CD4-positive, alpha-beta T cell treated with Interleukin-15 for 4 hours (primary cell): Measurements from ENCODE around the gene ANKRD13A.
"Not testable (repeated sequence)": the region's sequence is repeated elsewhere in the genome, so short reads cannot be mapped to it uniquely, and the experiment has no call there.

Experiments used
- DNase-seq: peaks from one replicate; pipeline ENCODE4 v3.0.0-alpha.2; 2020; ENCODE audit warnings: low spot score

The ANKRD13A gene

DNA sequence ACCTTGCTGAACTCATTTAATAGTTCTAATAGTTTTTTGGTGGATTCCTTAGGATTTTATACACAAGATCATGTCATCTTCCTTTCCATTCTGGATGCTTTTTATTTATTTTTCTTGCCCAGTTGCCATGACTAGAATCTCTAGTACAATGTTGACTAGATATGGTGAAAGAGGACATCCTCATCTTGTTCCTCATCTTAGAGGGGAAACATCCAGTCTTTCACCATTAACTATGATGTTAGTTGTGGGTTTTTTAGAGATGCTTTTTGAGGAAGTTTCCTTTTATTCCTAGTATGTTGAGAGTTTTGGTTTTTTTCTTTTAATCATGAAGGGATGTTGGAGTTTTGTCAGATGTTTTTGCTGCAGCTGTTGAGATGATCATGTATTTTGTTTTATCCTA is 8.7 kb downstream of the ANKRD13A start:
- no peak for DNase-seq

DNA sequence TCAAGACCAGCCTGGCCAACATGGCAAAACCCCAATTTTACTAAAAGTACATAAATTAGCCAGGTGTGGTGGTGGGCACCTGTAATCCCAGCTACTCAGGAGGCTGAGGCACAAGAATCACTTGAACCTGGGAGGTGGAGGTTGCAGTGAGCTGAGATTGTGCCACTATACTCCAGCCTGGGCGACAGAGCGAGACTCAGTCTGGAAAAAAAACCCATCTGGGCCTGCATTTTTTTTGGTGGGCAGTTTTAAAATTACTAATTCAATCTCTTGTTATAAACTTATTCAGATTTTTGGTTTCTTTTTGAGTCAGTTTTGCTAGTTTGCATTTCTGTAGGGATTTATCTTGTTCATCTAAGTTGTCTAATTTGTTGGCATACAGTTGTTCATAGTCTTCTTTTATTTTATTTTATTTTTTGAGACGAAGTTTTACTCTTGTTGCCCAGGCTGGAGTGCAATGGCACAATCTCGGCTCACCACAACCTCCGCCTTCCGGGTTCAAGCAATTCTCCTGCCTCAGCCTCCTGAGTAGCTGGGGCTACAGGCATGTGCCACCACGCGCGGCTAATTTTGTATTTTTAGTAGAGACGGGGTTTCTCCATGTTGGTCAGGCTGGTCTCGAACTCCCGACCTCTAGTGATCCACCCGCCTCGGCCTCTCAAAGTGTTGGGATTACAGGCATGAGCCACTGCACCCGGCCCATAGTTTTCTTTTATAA is 9.6 kb downstream of the ANKRD13A start:
- DNase-seq = not testable (repeated sequence)

DNA sequence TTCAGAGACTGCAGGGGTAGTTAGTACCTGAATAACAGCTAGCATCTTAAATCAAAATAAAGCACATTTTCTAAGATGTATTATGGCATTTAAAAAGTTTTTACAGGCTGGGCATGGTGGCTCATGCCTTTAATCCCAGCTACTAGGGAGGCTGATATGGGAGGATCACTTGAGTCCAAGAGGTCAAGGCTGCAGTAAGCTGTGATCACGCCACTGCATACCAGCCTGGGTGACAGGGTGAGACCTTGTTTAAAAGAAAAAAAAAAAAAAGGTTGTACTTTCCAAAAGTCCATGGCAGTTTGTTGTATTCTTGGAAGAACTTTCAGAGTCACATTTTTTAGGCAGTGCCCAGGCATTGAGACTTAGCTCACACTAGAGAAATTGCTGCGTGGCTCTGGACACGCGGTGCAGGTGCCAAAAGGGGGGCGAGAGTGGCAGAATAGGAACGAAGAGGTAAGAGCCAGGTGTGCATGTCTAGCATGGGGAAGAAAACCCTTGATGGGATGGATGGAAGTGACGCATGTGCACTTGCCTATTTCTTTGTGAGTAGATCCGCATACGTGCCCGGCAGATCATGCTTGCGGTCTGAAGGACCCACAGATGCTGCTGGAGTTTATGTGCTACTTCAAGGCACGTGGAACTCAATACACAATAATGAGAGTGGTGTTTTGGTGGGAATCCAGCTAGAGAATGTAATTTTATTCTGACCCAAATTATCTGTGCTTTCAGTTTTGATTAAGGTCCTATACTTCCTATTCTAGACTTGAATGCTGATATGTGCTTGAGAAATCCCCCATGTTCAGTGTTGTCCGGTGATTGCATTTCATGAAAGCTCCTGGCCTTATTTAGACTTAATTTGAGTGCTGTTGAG is 11.9 kb downstream of the ANKRD13A start:
- DNase-seq = no peak

DNA sequence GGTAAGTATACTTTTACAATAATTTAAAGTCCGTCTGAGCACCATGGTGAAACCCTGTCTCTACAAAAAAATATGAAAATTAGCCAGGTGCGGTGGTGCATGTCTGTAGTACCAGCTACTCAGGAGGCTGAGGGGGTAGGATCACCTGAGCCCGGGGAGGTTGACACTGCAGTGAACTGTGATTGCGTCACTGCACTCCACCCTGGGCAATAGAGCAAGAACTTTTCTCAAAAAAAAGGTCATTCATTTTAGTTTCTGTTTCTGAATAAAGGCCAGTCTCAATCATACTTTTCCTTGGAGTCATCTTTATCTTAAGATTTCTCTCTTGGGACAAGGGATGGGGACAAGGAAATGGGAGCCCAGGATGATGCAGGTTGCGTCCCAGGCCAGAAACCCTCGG is 12.9 kb downstream of the ANKRD13A start:
- no peak for DNase-seq

DNA sequence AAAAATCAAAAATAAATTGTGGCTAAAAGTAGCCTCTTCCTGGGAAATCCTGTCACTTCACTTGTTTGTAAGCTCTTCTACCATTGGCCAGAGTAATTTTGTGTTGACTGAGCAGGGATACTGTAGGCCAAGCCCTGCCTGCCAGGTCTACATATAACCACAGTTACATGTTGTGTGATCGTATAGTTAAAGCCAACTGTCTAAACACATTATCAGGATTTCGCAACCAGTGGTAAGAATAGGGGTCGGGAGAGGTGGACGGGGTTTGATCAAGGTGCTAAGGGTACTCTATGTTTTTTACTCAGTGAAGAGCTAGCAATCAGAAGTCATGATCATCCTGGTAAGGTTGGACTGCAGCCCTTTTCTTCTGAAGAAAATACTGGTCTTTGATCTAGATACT is 13.4 kb downstream of the ANKRD13A start:
- DNase-seq = no peak

DNA sequence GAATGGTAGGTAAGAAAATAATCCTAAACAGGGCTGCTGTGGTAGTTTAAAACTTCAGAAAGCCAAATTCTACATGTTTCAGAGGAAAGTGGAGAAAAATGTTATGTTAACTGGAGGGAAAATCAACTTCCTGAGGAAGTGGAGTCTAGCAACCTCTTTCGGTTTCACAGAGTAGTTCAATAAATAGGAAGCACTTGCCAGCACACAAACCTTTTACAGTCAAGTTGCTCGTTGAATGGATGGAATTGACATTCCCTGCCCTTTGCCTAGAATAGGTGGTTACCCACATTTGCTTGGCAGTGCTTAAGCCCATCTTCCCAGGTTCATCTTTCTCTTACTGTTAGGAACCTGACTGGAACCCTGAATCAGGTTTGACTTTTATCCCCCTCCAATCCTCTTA is 15.9 kb downstream of the ANKRD13A start:
- peak; percentile 47 for DNase-seq

DNA sequence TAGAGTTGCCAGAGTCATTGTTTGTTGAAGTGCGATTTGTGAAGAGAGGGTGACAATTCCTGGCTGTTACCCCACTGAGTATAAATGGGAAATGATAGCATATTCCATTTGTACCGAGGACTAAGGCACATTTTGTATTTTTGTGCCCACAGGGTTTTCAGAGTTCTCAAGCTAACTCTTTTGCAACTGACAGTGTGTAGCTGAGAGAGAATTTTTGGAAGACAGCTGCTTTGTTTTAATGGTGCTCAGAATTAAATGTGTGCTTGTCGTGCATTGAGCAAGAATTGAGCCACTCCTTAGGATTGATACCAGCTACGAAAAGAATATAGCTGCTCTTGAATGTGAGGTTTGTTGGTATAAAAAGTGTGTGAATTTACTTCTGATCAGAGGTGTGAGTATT is 21.7 kb downstream of the ANKRD13A start:
- DNase-seq = no peak

DNA sequence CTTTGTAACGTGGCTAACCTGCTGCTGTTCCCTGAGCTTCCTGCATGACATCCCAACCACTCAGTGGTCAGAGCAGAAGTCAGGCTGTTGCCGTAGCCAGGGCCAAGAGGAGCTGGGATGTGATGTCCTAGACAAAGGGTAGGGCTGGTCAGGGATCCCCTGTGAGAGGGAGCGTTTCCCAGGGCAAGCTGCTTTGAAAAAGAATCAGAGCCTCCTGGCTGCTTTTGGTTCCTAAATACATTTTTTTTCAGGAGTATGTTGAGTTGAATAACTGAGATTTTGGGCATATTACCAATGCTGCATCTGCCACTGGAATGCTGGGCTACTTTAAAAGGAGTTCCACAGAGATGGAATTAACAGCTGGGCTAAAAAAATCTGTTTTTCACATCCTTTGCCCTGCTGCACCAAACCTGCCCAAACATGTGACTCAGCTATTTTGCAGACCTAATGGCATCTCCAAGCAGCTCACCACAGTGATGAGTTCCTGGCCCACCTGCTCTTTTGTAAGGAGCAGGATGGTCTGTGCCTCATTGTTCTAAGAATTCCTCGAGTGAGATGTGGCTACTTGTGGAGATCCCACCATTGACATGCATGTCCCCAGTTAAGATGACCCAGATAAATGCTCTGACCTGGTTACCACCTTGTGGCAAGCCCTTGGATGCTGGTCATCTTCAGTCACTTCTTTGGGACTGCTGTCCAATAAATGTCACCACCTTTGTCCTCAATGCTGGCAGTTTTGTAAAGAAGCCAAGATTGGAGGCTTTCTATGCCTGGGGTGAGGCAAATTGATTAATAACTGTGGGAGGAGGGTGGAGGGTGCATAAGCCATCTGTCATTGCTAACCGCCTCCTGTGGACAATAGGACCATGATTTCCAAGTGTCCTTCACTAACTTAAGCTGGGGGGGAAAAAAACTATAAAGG is 24.1 kb downstream of the ANKRD13A start:
- no peak for DNase-seq

DNA sequence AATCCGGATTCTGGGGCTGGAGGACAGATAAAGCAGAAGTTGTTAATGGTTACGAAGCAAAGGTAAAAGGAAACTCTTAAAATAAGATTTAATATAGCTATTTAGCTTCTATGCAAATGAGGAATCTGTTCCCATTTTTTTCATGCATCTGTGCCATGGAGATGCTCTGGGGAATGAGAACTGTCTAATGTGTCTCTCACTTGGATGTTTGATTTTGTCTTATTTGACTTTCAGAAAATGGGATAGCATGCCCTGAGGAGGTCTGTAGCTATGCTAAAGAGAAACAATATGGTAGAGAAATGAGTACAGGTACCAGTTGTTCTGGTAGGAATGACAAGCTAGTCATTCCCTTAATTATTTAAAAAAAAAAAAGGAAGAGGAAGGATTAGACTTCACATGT is 24.8 kb downstream of the ANKRD13A start:
- no peak for DNase-seq

DNA sequence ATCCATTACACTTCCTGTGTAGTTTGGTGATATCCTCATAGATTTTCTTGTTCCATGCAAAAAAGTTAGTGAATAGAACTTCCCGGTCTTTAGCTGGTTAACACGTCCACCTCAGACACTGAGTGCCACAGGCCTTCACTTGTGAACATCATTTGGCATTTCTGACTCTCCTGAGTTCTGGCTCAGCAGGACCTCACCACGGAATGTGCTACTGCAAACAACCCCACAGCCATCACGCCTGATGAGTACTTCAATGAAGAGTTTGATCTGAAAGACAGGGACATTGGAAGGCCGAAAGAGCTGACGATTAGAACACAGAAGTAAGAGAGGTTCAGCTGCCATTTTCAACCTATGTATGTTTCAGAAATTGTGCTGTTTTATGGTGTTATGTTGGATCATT is 29.1 kb downstream of the ANKRD13A start:
- no peak for DNase-seq

DNA sequence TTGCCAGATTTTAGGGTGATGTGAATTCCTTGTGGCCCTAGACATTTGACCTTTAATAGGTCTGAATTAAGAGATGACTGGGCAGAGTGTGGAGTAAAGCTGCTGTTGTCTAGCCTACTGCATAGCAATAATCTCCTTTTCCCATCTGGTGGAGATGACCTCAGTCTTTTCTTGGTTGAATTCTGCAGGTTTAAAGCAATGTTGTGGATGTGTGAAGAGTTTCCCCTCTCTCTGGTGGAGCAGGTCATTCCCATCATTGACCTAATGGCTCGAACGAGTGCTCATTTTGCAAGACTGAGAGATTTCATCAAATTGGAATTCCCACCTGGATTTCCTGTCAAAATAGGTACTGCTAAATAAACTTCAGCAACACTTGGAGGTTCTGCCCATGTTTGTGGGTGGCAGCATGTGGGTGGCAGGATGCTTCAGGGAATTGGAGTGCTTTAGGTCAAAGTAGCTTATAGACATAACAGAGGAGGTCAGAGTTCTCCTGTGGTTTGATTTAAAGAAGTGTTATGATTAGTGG is 30.1 kb downstream of the ANKRD13A start:
- no peak for DNase-seq

DNA sequence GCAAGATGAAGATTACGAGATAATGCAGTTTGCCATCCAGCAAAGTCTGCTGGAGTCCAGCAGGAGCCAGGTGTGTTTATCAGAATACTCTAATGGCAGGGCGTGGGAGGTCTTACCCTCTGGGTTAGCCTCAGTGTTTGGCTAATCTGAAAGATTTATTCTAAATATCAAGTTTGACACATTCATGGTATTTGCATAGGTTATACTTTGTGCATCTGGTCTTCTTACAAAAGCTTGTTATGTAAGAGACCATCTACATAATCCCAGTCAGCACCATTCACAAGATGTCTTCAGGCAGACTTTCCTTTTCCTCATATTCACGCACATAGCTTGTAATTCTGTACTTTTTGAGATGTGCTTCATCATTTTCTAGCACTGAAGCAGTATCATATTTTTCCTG is 34.7 kb downstream of the ANKRD13A start:
- no peak for DNase-seq

DNA sequence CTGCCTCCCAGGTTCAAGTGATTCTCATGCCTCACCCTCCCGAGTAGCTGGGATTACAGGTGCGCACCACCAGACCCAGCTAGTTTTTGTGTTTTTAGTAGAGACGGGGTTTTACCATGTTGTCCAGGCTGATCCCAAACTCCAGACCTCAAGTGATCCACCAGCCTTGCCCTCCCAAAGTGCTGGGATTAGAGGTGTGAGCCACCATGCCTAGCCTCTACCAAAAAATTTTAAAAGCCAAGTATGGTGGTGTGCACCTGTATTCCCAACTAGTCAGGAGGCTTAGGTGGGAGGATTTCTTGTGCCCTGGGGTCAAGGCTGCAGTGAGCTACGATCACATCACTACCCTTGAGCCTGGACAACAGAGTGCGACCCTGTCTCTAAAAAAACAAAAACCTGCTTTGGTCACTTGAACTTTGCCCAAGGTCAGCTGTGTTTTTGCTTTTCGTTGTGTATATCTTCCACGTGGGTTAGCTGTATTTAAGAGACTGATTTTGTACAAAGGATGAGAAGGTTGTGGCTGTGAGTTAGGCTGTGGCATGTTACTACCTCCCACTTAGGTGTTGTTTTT is 36.4 kb downstream of the ANKRD13A start:
- DNase-seq = no peak

DNA sequence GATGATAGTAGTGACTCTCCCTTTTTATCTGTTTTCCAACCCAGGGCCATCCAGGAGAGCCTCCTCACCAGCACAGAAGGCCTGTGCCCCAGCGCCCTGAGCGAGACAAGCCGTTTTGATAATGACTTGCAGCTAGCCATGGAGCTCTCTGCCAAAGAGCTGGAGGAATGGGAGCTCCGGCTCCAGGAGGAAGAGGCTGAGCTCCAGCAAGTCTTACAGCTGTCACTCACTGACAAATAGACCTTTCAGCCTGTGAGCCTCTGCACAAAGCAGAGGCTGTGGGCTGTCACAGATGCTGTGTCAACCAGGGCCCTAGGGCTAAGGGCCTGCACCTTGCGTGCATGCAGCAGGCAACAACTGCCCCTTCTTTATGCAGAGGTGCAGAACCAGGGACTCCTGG is 38.1 kb downstream of the ANKRD13A start:
- DNase-seq = no peak

DNA sequence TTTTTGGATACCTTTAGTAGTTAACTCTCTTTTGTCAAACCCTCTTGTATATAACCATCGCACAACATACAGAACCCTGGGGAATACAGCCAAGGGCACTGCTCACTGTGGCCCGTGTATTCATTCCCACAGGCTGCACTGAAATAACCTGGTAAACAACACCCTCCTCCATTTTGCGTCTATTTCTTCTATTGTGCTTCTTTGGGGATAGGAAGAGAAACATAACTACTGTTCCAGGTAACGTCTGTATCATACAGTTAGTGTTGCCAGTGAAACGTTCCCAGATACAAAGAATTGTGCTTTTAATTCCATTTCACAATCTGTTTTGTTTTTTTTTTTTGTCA is 39.5 kb downstream of the ANKRD13A start:
- no peak for DNase-seq

DNA sequence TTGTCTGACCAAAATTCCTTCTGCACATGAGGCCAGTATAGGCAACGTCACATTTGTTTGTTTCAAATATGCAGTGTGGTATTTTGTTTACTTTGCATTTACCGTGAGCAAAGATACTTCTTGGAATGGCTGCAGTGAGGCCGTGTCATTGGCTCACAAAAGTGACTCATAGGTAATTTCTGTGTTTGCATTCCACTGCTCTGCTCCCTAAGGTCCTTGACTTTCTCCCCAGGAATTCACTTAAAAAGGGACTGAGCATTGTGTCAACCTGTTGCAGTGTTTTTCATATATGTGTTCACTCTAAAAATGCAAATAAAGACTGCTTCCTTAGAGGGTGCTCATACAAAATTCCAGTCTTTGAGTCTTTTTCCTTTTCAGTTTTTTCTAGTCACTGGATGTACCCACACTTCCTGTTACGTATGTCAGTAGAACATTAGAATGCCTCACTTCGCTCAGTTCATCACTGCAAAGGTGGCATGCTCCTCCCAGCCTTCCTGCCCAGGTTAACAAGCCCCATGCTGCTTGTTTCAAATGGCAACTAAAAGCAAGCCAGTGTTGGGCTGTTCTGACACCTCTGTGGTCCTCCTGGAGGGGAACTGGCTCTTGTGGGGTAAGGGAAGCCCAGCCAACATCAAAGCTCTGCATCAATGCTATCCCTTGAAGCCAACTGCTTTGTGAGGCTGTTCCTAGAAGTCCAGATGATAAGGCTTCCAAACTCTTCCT is 40.0 kb downstream of the ANKRD13A start:
- peak; percentile 38 for DNase-seq

DNA sequence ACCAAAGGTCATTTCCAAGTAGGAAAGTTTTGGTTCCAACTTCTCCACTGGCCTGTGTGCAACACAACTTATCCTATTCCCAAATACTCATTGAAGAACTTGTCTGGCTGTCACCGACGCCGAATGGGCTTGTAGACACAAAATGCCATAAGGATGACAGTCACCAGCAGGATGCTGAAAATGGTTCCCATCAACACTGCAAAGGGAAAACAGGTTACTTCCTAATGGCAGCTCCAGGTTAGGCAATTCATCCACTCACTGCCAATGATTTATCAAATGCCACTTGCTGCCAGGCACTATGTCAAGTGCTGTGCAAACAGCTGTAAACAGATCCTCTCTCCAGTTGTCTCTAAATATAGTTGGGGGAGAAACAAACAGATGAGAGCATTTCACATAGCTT is 43.0 kb downstream of the ANKRD13A start:
- no peak for DNase-seq

DNA sequence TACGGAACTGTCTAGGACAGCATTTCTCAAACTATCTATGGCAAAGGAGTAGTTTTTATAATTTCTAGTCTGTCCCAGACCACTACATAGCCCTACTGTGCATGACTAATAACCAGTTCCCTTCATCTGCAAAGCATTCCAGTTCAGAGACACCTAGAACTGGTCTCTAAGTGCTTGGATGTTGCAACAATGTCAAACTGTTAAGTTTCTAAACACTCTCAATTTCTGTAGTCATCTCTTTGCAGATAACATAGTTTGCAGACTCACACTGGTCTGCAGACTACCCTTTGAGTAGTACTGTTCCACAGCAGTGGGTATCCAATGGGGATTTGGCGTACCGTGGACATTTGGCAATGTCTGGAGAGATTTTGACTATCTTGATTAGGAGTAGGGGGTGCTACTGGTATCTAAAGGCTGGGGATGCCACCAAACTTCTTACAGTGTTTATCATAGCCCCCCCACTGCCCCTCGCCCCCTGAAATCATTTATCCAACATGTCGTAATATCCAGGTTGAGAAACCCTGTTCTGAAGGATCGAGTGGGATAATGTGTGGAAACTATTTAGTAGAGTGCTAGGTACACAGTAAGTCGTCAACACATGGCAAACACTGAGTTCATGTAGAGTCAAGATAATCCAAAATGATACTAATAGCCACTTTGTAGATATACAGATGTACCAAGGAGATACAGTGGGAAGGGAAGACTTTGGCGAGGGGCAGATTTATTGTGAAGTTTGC is 47.4 kb downstream of the ANKRD13A start:
- DNase-seq = no peak

DNA sequence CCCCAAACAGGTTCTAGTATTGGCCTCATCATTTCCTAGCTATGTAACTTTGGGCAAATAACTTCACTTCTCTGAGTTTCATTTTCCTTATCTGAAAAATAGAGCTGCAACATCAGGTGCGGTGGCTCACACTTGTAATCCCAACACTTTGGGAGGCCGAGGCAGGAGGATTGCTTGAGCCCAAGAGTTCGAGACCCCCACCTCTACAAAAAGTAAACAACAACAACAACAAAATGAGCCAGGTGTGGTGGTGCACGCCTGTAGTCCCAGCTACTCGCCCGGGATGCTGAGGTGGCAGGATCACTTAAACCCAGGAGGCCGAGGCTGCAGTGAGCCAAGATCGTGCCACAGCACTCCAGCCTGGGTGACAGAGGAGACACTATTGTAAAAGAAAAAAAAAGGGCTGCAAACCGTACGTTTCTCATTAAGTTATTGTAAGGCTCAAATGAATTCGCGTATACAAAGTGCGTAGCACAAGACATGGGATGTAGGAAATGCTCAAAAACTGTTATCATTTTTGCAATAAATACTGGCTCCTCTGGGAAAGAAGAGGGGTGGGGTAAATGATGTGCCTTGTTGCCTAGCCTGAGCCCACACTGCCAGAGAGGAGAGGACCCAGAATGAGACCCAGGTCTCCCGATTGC is 48.2 kb downstream of the ANKRD13A start:
- no peak for DNase-seq
